Measurements from ENCODE around the gene SPAG16.

DNA sequence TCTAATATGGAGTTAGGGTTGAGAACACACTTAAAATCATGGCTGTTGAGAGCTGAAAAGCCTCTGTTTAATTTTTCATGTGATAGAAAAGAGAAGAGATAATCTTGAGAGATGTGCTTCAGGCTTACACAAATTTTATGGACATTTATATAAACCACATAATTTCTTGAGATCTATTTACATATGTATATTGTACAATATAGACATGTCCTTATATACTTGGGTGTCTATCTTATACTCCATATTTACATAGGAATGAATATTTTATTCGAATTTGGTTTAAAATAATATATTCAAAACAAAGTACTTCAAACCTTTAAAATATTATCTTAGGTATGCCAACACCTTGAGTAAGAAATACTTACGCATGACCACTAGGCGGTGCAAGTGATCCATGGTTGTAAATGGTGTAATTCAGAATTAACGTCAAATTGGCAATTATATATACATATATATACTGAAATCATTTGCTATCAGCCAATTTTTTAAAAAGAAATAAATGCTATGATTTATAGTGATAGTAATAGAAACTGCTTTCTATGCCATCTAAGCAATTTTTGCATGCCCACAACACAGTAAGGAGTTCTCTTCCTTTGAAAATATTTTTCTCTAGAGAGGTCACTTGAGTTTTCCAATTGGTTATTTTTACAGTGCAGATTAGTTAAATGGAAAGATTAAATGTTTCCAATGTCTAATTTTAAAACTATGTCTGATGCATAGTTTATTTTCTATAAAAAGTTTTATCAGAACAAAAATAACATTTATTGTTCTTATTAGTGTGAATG lies 37.6 kb upstream of the SPAG16 start:
- TF ChIP-seq, protein P1, sequence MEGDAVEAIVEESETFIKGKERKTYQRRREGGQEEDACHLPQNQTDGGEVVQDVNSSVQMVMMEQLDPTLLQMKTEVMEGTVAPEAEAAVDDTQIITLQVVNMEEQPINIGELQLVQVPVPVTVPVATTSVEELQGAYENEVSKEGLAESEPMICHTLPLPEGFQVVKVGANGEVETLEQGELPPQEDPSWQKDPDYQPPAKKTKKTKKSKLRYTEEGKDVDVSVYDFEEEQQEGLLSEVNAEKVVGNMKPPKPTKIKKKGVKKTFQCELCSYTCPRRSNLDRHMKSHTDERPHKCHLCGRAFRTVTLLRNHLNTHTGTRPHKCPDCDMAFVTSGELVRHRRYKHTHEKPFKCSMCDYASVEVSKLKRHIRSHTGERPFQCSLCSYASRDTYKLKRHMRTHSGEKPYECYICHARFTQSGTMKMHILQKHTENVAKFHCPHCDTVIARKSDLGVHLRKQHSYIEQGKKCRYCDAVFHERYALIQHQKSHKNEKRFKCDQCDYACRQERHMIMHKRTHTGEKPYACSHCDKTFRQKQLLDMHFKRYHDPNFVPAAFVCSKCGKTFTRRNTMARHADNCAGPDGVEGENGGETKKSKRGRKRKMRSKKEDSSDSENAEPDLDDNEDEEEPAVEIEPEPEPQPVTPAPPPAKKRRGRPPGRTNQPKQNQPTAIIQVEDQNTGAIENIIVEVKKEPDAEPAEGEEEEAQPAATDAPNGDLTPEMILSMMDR (conservative IDR thresholded peaks at IDR 0.05) = peak; percentile 90
- no peak for TF ChIP-seq ZFX (IDR thresholded peaks at IDR 0.05)
